ENCODE data around the gene ZBTB7C.

Gene ZBTB7C

DNA sequence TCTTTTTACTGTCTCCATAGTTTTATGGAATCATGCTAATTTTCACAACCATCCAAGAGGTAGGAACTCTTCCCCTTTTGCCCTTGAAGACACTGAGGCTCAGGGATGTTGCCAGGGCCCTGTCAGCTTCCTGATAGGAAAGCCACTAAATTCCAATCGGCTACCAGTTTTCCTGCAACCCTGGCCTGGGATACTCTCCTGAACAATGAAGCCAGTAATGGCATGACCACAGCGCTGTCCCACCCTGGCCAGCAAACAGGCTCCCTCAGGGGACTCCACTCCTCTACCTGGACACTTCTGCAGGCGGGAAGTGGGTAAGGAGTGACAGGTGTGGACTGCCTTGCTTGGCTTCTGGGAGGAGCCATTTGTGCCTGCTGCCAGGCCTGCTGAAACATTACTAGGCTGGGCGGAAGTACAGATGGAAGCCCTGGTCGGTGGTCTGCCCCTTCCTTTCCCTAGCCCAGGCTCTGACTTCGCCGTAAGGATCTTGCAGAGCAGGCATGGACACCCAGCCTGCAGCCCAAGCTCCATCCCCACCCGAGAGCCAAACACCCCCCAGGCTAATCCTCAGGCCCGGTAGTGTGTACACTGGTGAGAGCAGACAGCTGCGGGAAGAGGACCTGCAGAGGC lies 400.0 kb downstream of the ZBTB7C start:
- H3K36me3 Mint-ChIP-seq: no peaks in the 10 kb centered on the region
- H3K4me1 Mint-ChIP-seq (ENCODE audit: low read depth): peaks cover 5% of the 10 kb centered on the region
- H3K4me3 Mint-ChIP-seq: peak overlapping the region; percentile 81
- peaks cover 7% of the 10 kb centered on the region for H3K27me3 Mint-ChIP-seq
- H3K9me3 Mint-ChIP-seq (ENCODE audit: low read depth): no peaks in the 10 kb centered on the region
- no peak overlapping the region for H3K27ac Mint-ChIP-seq

DNA sequence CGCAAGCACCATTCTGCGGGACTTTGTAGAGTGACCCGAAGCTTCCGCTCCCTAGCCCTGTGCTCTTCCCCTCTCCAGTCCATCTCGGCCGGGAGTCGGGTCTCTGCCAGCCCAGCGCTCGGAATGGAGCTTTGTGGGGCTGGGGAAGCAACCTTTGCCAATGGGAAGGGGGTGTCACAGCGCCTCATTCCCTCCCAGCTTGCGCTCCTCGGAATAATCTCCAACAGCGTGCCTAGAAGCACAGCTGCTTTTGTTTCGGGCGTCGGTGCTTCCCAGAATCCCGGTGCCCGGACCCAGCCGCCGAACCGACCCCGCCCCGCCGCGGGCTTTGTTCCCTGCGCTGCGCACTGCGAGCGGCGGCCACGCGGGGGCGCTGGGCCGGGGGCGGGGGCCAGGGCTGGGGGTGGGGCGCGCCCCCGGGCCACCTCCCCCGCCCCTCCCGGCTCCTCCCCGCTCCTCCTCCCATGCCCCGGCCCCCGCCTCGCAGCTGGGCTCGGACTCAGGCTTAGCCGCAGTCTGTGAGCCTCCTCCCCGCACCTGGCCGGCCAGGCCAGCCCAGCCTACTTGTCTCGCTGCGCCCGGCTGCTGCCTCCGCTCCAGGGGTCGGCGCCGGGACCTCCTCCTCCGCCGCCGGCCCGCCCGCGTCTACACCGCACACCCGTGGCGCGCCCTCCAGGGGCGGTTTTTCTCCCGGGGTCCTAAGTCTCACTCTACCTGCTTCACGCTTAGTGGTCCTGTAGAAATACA lies 401.1 kb downstream of the ZBTB7C start:
- Mint-ChIP-seq H3K27me3 (peaks cover 7% of the 10 kb centered on the region), H3K9me3 (ENCODE audit: low read depth) (no peaks in the 10 kb centered on the region), H3K27ac (no peak overlapping the region), H3K36me3 (no peaks in the 10 kb centered on the region), H3K4me3 (peak overlapping the region; percentile 81), H3K4me1 (ENCODE audit: low read depth) (peaks cover 5% of the 10 kb centered on the region)

DNA sequence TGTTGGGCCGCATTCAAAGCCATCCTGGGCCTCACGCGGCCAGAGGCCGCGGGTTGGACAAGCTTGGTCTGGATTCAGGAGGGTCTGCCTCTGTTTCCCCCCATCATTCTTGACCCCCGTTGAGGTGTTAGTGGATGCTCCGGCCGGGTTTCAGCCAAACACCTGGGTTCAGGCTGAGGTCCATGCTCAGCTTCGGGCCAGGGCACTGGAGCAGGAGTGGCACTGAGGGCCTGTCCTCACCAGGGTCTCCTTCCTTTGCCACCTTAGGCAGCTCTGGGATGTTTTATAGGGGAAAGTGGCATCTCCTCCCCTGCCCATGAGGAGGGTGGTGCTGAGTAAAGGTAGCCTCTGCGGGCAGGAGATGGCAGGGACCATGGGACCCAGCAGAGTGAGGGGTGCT lies 401.8 kb downstream of the ZBTB7C start:
- no peak overlapping the region for H3K27ac Mint-ChIP-seq
- no peaks in the 10 kb centered on the region for H3K9me3 Mint-ChIP-seq (ENCODE audit: low read depth)
- H3K4me3 Mint-ChIP-seq: peak overlapping the region; percentile 10

DNA sequence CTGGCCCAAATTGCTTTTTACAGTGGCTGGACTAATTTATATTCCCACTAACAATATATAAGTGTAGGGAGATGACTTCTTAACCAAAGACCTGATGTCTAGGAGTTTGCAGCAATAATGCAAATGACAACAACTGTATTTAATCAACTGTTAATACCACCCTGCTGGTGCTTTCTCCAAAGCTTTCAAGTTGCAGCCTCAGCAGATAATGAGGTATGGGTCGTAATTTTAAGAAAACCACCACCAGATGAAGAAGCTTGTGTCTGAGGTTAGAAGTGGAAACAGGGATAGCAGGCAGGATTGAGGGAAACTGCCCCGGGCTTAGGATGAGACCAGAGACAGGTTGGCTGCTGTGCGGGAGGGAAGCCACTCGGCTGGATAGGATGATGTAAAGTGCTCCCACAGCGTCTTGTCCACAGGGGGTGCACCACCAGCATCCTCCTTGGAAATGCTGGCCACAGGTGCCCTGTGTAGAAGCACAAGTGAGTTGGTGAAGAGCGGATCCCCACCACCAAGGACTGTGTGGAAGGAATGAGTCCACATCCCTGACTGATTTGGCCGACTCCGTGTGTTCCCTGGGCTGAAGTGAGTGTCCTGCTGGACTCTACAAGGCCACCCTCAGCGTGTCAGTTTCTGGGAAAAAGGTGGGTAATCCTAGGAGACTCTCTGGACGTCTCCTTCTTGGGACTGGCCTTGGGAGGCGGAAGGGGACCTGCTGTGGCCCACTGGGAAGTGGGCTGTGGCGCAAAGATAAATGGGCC lies 402.6 kb downstream of the ZBTB7C start:
- no peak overlapping the region for H3K27ac Mint-ChIP-seq
- H3K27me3 Mint-ChIP-seq: peaks cover 7% of the 10 kb centered on the region
- no peaks in the 10 kb centered on the region for H3K9me3 Mint-ChIP-seq (ENCODE audit: low read depth)
- peak overlapping the region; percentile 76 for H3K4me3 Mint-ChIP-seq
- H3K4me1 Mint-ChIP-seq (ENCODE audit: low read depth): peaks cover 5% of the 10 kb centered on the region
- H3K36me3 Mint-ChIP-seq: no peaks in the 10 kb centered on the region

More for the DNA sequence above, 401.8 kb downstream of the ZBTB7C start:
- Mint-ChIP-seq H3K4me1 (ENCODE audit: low read depth) (peaks cover 5% of the 10 kb centered on the region), H3K27me3 (peaks cover 7% of the 10 kb centered on the region), H3K36me3 (no peaks in the 10 kb centered on the region)

DNA sequence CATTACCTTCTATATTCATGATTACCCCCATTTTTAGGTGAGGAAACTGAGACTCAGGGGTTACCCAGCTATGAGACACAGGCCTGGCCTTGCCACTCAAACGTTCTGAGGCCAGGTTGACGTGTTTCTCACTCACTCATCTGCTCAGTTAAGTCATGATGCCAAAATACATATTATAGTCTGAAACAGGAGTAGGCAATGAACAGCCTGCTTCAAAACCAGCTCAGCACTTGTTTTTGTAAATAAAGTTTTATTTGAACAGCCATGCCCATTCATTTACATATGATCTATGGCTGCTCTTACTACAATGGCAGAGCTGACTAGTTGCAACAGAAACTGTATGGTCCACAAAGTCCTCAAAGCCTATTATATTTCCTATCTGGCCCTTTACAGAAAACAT lies 404.6 kb downstream of the ZBTB7C start:
- Mint-ChIP-seq H3K27ac (no peak overlapping the region), H3K27me3 (peaks cover 6% of the 10 kb centered on the region), H3K4me1 (ENCODE audit: low read depth) (peaks cover 5% of the 10 kb centered on the region), H3K4me3 (no peak overlapping the region), H3K9me3 (ENCODE audit: low read depth) (no peaks in the 10 kb centered on the region), H3K36me3 (no peaks in the 10 kb centered on the region)

DNA sequence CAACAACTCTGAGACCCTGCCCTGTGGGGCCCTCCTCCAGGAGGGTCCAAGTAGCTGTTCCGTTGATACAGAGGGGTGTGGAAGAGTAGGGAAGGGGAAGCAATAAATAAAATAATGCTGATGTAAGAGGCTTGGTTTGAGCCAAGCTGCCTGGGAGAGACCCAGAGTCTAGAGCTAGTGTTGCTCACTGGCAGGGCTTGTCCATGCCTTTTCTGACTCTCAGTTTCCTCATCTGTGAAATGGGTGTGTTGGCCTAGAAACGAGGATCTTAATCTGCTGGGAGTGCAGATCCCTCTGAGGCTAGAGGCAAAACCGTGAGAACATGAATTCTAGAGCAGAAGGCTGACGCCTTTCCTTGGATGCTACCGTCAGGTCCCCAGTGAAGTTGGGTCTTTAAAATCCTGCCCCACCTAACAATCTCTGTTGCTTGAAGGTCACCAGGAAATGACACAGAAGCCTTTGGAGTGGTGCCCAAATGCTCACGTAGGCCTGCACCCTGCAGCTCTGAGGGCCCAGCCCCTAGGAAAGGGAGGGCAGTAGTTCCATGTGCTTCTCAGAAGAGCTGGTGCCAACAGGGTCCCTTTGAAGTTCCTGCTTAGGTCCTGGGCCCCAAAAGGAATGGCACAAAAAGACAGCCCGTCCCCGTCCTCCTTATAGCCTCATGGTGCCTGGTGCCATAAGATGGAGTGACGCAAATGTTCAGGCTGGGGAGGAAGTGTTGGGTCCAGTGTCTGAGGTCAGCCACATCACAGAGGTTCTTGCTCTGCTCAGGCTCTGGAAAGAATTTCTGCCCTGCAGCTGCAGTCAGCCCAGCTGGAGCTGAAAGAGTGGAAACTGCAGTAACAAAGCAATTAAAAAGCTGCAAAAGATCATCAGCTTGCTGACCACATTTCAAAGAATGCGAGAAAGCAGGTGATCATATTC lies 405.5 kb downstream of the ZBTB7C start:
- Mint-ChIP-seq H3K9me3 (ENCODE audit: low read depth) (no peaks in the 10 kb centered on the region), H3K27ac (no peak overlapping the region), H3K36me3 (no peaks in the 10 kb centered on the region), H3K27me3 (peaks cover 3% of the 10 kb centered on the region), H3K4me1 (ENCODE audit: low read depth) (peaks cover 2% of the 10 kb centered on the region), H3K4me3 (no peak overlapping the region)

DNA sequence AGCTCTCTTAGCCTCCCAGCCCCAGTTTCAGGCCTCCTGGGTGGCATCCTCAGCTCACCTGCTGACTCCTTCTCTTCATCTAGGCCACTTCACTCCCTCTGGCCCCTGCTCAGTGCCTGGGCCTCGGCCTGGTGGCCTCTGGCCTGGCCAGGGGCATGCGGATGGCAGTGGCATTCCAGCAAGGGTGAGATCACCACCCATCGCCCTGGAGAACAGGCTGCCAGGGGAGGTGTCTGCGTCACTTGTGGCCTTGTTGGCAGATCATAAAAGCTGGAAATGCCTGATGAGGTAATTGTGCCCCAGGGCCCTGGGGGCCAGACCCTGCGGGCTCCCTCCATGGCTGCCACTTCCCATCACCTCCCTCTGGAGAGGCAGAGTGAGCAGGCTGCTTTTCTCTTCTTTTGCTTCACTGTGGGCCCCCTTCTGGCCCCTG lies 406.2 kb downstream of the ZBTB7C start:
- H3K4me1 Mint-ChIP-seq (ENCODE audit: low read depth): no peaks in the 10 kb centered on the region
- no peak overlapping the region for H3K4me3 Mint-ChIP-seq
- no peaks in the 10 kb centered on the region for H3K9me3 Mint-ChIP-seq (ENCODE audit: low read depth)
- H3K36me3 Mint-ChIP-seq: no peaks in the 10 kb centered on the region
- peaks cover 1% of the 10 kb centered on the region for H3K27me3 Mint-ChIP-seq
- no peak overlapping the region for H3K27ac Mint-ChIP-seq

DNA sequence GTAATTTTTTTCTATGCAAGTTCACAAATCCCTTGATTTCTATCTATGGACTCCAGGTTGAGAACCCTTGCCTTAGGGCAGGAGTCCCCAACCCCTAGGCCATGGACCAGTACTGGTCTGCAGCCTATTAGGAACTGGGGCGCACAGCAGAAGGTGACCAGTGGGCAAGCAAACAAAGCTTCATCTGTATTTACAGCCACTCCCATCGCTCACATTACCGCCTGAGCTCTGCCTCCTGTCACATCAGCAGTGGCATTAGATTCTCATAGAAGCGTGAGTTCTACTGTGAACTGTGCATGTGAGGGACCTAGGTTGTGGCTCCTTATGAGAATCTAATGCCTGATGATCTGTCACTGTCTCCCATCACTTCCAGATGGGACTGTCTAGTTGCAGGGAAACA lies 408.5 kb downstream of the ZBTB7C start:
- Mint-ChIP-seq H3K27ac (no peak overlapping the region), H3K4me3 (no peak overlapping the region), H3K36me3 (peaks cover 3% of the 10 kb centered on the region), H3K9me3 (ENCODE audit: low read depth) (peaks cover 4% of the 10 kb centered on the region), H3K4me1 (ENCODE audit: low read depth) (no peaks in the 10 kb centered on the region), H3K27me3 (no peaks in the 10 kb centered on the region)

DNA sequence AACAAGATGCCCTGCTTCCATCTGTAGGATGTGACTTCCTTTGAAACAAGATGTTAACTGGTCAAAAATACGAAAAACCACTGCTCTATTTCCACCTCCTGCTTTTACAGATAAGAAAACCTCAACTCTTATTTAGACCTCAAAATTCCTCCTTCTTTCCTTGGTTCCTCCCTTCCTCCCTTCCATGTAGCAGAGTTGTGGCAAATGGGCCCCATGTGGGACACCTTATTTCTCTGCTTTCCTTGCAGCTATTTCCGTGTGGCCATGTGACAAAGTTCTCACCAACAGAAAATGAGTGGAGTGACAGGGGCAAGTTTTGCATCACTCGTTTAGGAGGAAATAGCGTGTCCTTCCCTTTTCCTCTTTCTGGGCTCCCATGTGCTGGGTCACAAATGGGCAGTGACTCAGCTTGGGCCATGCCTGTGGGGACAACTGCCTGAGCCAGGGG lies 409.4 kb downstream of the ZBTB7C start:
- no peaks in the 10 kb centered on the region for H3K4me1 Mint-ChIP-seq (ENCODE audit: low read depth)
- no peak overlapping the region for H3K27ac Mint-ChIP-seq
- H3K9me3 Mint-ChIP-seq (ENCODE audit: low read depth): peaks cover 4% of the 10 kb centered on the region
- H3K4me3 Mint-ChIP-seq: no peak overlapping the region
- peaks cover 3% of the 10 kb centered on the region for H3K36me3 Mint-ChIP-seq
- H3K27me3 Mint-ChIP-seq: no peaks in the 10 kb centered on the region

DNA sequence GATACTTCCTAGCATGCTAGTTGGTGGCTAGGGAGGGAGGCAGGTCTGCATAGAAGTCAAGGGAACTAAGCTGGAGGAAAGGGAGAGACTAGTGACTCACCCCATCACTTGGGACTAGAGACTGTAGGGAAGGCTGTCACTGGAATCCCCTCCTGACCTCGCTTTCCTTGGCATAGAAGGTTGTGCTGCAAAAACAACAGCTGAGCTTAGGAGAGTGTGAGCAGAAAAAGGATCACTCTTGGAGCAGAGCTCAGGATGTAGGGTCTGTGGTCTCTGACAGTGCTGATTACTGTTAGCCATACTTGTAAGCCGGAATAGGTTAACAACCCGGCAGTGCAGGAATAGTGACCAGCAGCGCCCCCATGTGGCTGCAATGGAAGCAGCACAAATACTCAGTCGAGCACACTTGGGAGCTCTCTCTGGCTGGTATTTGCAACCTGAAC lies 411.8 kb downstream of the ZBTB7C start:
- H3K36me3 Mint-ChIP-seq: peaks cover 3% of the 10 kb centered on the region
- no peaks in the 10 kb centered on the region for H3K4me1 Mint-ChIP-seq (ENCODE audit: low read depth)
- no peaks in the 10 kb centered on the region for H3K27me3 Mint-ChIP-seq
- H3K4me3 Mint-ChIP-seq: no peak overlapping the region
- H3K9me3 Mint-ChIP-seq (ENCODE audit: low read depth): peaks cover 4% of the 10 kb centered on the region
- H3K27ac Mint-ChIP-seq: no peak overlapping the region

DNA sequence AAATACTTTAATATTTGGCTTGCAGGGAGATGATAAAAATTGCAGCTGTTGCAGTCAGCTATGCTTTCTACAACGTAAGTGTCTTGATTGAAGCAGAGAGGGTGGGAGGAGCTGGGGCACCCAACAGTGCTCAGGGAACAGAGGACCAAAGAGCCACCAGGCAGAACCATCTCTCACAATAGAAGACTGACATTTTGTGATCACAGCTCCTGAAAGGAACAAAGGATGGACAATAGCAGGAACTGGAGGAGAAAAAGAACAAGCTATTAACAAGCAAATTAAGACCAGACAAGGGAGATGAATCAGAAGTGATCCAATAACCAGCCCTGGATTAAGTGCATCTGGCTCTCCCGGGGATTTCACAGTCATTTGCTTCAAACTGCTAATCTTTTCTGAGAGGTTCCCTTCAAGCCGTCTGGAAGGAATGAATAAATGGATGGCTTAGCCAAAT lies 413.1 kb downstream of the ZBTB7C start:
- H3K27me3 Mint-ChIP-seq: no peaks in the 10 kb centered on the region
- no peak overlapping the region for H3K27ac Mint-ChIP-seq
- peaks cover 3% of the 10 kb centered on the region for H3K36me3 Mint-ChIP-seq
- H3K9me3 Mint-ChIP-seq (ENCODE audit: low read depth): peaks cover 4% of the 10 kb centered on the region
- H3K4me3 Mint-ChIP-seq: no peak overlapping the region
- no peaks in the 10 kb centered on the region for H3K4me1 Mint-ChIP-seq (ENCODE audit: low read depth)

DNA sequence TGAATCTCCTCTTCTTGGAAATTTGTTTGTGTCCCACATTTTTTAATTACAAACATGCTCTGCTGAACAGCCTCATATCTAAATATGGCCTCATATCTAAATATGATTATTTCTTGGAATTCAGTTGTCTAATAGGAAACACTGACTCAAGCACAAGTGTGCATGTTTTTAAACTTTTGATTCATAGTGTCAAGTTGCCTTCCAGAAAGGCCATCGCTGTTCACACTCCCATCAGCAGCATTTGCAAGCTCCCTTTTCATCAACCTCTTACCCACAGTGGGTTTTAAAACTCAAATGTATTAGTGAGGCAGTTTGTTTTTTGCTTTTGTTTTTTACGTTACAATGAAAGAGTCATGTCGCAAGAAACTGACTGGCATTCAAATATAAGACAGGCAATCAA lies 413.5 kb downstream of the ZBTB7C start:
- Mint-ChIP-seq H3K27me3 (no peaks in the 10 kb centered on the region), H3K9me3 (ENCODE audit: low read depth) (peaks cover 4% of the 10 kb centered on the region), H3K4me1 (ENCODE audit: low read depth) (no peaks in the 10 kb centered on the region), H3K27ac (no peak overlapping the region), H3K36me3 (peaks cover 3% of the 10 kb centered on the region), H3K4me3 (no peak overlapping the region)

DNA sequence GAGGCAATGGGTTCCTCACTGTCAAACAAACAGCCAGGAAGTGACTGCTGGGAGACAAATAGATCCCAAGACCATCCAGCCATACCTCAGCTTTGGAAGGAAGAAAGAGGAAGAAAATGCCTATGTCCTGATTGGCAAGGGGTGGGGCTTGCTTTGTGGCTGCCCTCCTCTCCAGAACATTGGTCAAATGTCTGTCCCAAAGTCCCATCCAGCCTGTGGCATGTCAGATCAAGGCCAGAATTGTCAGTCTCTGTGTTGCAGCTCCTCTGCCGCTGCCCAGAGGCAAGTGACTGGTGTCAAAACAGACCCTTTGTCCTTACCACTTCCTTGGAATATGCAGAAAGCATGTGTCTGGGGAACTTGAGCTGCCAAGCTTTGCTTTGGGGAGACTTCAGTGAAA lies 415.8 kb downstream of the ZBTB7C start:
- peaks cover 3% of the 10 kb centered on the region for H3K36me3 Mint-ChIP-seq
- no peaks in the 10 kb centered on the region for H3K27me3 Mint-ChIP-seq
- H3K4me1 Mint-ChIP-seq (ENCODE audit: low read depth): no peaks in the 10 kb centered on the region
- H3K27ac Mint-ChIP-seq: no peak overlapping the region
- peaks cover 4% of the 10 kb centered on the region for H3K9me3 Mint-ChIP-seq (ENCODE audit: low read depth)
- no peak overlapping the region for H3K4me3 Mint-ChIP-seq

DNA sequence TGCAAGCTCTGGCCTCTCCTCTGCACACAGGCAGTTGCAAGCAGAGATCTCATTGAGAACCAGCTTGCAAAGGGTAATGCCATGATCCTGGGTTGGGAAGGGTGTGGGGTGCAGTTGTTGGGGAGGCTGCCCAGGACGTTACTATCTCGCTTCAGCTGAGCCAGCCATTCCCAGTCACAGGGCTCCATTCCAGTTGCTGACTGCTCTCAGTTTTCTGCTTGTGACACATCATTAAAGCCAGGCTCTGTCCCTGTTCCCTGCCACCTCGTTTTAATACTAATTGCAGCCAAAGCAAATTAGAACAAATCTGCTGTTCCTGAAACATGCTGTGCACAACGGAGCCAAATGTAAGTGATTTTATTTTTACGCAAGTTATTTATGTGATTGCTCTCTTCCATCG lies 416.2 kb downstream of the ZBTB7C start:
- H3K27ac Mint-ChIP-seq: no peak overlapping the region
- no peaks in the 10 kb centered on the region for H3K27me3 Mint-ChIP-seq
- H3K36me3 Mint-ChIP-seq: peaks cover 3% of the 10 kb centered on the region
- no peaks in the 10 kb centered on the region for H3K4me1 Mint-ChIP-seq (ENCODE audit: low read depth)
- peaks cover 4% of the 10 kb centered on the region for H3K9me3 Mint-ChIP-seq (ENCODE audit: low read depth)
- no peak overlapping the region for H3K4me3 Mint-ChIP-seq

Measured in activated naive CD8-positive, alpha-beta T cell (primary cell).